Heart left ventricle (tissue), 16 donors: ENCODE data around the gene RHOH. TPM values are rescaled to one million over a fixed set of nuclear protein-coding genes. Genes with fewer than 3 reads are reported as not detected.

Experiments
- ATAC-seq, 4 donors: fragments of 200-7000 bp; cut with Tn5 transposase; one replicate each; pipeline ENCODE4 v1.9.1; 2020 to 2022; ENCODE audit warnings: moderate library complexity in 4 of 4, mild to moderate bottlenecking in 3 of 4, moderate number of reproducible peaks in 1 of 4
- DNase-seq, 5 donors: peaks; one replicate each; pipeline ENCODE4 v3.0.0-alpha.2; 2020
- H3K27ac ChIP-seq, 12 donors: fragments of 200-600 bp; sonication (generic) in 4 of 12; one replicate each; pipeline versions ENCODE4 v1.5.0 to v1.8.0; 2016 to 2022; ENCODE audit warnings: mild to moderate bottlenecking in 2 of 12
- H3K27me3 ChIP-seq, 9 donors: fragments of 200-600 bp; sonication (generic) in 2 of 9; one replicate each; pipeline versions ENCODE4 v1.5.1 to v1.8.0; 2016 to 2022; ENCODE audit warnings: mild to moderate bottlenecking in 3 of 9
- H3K36me3 ChIP-seq, 9 donors: fragments of 200-600 bp; sonication (generic) in 2 of 9; one replicate each; pipeline versions ENCODE4 v1.5.0 to v1.8.0; 2018 to 2022; ENCODE audit warnings: mild to moderate bottlenecking in 2 of 9
- H3K4me1 ChIP-seq, 12 donors: fragments of 200-600 bp; sonication (generic) in 4 of 12; one replicate each; pipeline versions ENCODE4 v1.5.0 to v1.8.0; 2016 to 2022; ENCODE audit warnings: mild to moderate bottlenecking in 3 of 12
- H3K4me3 ChIP-seq, 12 donors: fragments of 200-600 bp; sonication (generic) in 4 of 12; one replicate each; pipeline versions ENCODE4 v1.5.0 to v1.8.0; 2017 to 2022; ENCODE audit warnings: mild to moderate bottlenecking in 9 of 12, moderate library complexity in 4 of 12
- H3K9me3 ChIP-seq, 12 donors: fragments of 200-600 bp; sonication (generic) in 4 of 12; one replicate each; pipeline versions ENCODE4 v1.5.0 to v1.8.0; 2016 to 2022; ENCODE audit warnings: mild to moderate bottlenecking in 1 of 12
- CTCF ChIP-seq, 12 donors: fragments of 200-600 bp; sonication (generic) in 4 of 12; IDR thresholded peaks; one replicate each; pipeline versions ENCODE4 v1.5.0 to v1.8.0; 2018 to 2022; ENCODE audit warnings: antibody characterized with exemption in 12 of 12, mild to moderate bottlenecking in 5 of 12
- POLR2A ChIP-seq, 2 donors: fragments of 450-650 bp; IDR thresholded peaks; one replicate each; pipeline ENCODE4 v1.6.1; 2017; ENCODE audit warnings: antibody characterized with exemption in 2 of 2, mild to moderate bottlenecking in 2 of 2, moderate library complexity in 2 of 2
- WGBS, 4 donors: extraction: QIAGEN DNeasy Blood & Tissue Kit in 2 of 4; methylation state at CpG; one replicate each; pipeline versions ENCODE4 v1.1.5 to v1.1.7; 2013 to 2018; 5-methylcytosine and 5-hydroxymethylcytosine counted together
- intact Hi-C, 10 donors: fragments of 100-400 bp; cut with DNase I; formaldehyde crosslinking; loops; one replicate each; pipeline versions ENCODE4 v1.11.1 to v1.14.2; 2022
- polyA plus RNA-seq, 2 donors: library from polyadenylated mRNA; stranded (reverse); fragments of 200-250 nt; gene quantifications; one replicate each; pipeline ENCODE4 v1.2.3, GENCODE V29; 2013
- total RNA-seq, 9 donors: library from RNA; depleted of rRNA in 2 of 9; stranded (reverse); fragments of >200 nt in 2 of 9; fragmentation: NEBNext Ultra II Directional in 3 of 9; extraction: Animal tissue kit (Norgen Biotek cat#: 25700) in 3 of 9; gene quantifications; one replicate each; pipeline versions ENCODE4 v1.1.0 to v1.2.4, GENCODE V29; 2016 to 2023
- donor health status: ischemic (EF 13 %, LVEDD 7.1; RV severe dilation, severe dysfunction).
- donor health status: healthy with polysubstance abuse.
- donor health status: DM: no; HTN: yes; CAD: no.
- donor health status: DM: no; HTN: no; CAD: no.
- donor health status: ischemic (EF 25% LVEDD 6.9; RV normal size, moderate dysfunction).
- donor health status: ischemic (EF 25% LVEDD 5.7; RV mildly dilated, moderate dysfunction).
- donor health status: healthy.
- donor health status: DM: yes; HTN: yes; CAD: no.
- donor health status: ischemic (EF 35%, LVEDD 5.7; RV mildly dilated, moderate dysfunction).
- donor health status: nonischemic (EF 11% LVEDD 7.7; RV severe dilation, severe dysfunction).
- donor health status: DM: yes; HTN: yes; CAD: no.
- donor health status: PGD.
- donor health status: ischemic (EF 29% LVEDD 5.4; RV normal size, mild dysfunction).
- donor health status: nonischemic (EF 23%, LVEDD 6.1; RV moderate dilation, normal function).

Gene RHOH
- total and polyA plus RNA-seq, 11 donors = 0.30 to 6.6 (median 0.59) TPM; not detected in 5

- DNase-seq (no peak), ATAC-seq (no peak)
- 83 to 92% (median 91%) methylated on average over 4 of the region's 4 CpGs for WGBS, 4 donors
- peaks cover 0 to 6% (median 0%) of the 10 kb centered on the region in 12 donors for H3K4me1 ChIP-seq
- no peak overlapping the region for H3K4me3 ChIP-seq
- no peaks in the 10 kb centered on the region for H3K27me3 ChIP-seq
- peaks cover 0 to 6% (median 0%) of the 10 kb centered on the region in 12 donors for H3K9me3 ChIP-seq
- H3K36me3 ChIP-seq = peaks cover 0 to 10% (median 0%) of the 10 kb centered on the region in 9 donors
- H3K27ac ChIP-seq = no peak overlapping the region
- intact Hi-C loops = loop anchor here in 6 of 10 donors (1.0 to 10.0 kb wide), 3 partner anchors 153 to 562 kb away; no protein-coding TSS in a partner anchor
- TF ChIP-seq POLR2A (IDR thresholded peaks at IDR 0.05) = no peak
- TF ChIP-seq CTCF (IDR thresholded peaks at IDR 0.05) = no peak
These were observed 44.2 kb upstream of the RHOH start for GRCh38 chr4:40152637-40153036.

- no peak overlapping the region for H3K27ac ChIP-seq
- TF ChIP-seq CTCF (IDR thresholded peaks at IDR 0.05) (no peak), POLR2A (IDR thresholded peaks at IDR 0.05) (no peak)
- peaks cover 0 to 2% (median 0%) of the 10 kb centered on the region in 12 donors for H3K4me1 ChIP-seq
- no peak for ATAC-seq
- WGBS, 4 donors = 89 to 94% (median 93%) methylated on average over 4 of the region's 4 CpGs
- H3K9me3 ChIP-seq = no peaks in the 10 kb centered on the region
- intact Hi-C loops = loop anchor here in 1 of 10 donors (10.0 kb wide), 1 partner anchor 557 kb away; no protein-coding TSS in a partner anchor
- peaks cover 0 to 14% (median 0%) of the 10 kb centered on the region in 9 donors for H3K36me3 ChIP-seq
- DNase-seq = no peak
- H3K27me3 ChIP-seq = no peaks in the 10 kb centered on the region
- H3K4me3 ChIP-seq = no peak overlapping the region
These were observed 39.4 kb upstream of the RHOH start for GRCh38 chr4:40157436-40157835.

GRCh38 chr4:40160258-40160657 is 36.6 kb upstream of the RHOH start:
- no peaks in the 10 kb centered on the region for H3K9me3 ChIP-seq
- H3K36me3 ChIP-seq = peaks cover 0 to 4% (median 0%) of the 10 kb centered on the region in 9 donors
- WGBS, 4 donors = 95 to 97% (median 96%) methylated on average over 9 of the region's 9 CpGs
- TF ChIP-seq CTCF (IDR thresholded peaks at IDR 0.05) (no peak), POLR2A (IDR thresholded peaks at IDR 0.05) (no peak)
- no peak for DNase-seq
- no peaks in the 10 kb centered on the region for H3K4me1 ChIP-seq
- H3K27me3 ChIP-seq = no peaks in the 10 kb centered on the region
- intact Hi-C loops = no loop called here
- H3K27ac ChIP-seq = no peak overlapping the region
- no peak for ATAC-seq
- H3K4me3 ChIP-seq = no peak overlapping the region

- peaks cover 0 to 4% (median 0%) of the 10 kb centered on the region in 9 donors for H3K36me3 ChIP-seq
- no peak overlapping the region for H3K27ac ChIP-seq
- ATAC-seq = no peak
- no peak for TF ChIP-seq CTCF (IDR thresholded peaks at IDR 0.05)
- intact Hi-C loops = no loop called here
- peaks cover 0 to 24% (median 11%) of the 10 kb centered on the region in 12 donors for H3K9me3 ChIP-seq
- no peaks in the 10 kb centered on the region for H3K27me3 ChIP-seq
- H3K4me3 ChIP-seq = no peak overlapping the region
- DNase-seq = no peak
- 89 to 91% (median 90%) methylated on average over 3 of the region's 3 CpGs for WGBS, 4 donors
- H3K4me1 ChIP-seq = no peaks in the 10 kb centered on the region
These were observed 32.4 kb upstream of the RHOH start for GRCh38 chr4:40164459-40164858.
